Measurements from ENCODE around the gene LAPTM5.

DNA sequence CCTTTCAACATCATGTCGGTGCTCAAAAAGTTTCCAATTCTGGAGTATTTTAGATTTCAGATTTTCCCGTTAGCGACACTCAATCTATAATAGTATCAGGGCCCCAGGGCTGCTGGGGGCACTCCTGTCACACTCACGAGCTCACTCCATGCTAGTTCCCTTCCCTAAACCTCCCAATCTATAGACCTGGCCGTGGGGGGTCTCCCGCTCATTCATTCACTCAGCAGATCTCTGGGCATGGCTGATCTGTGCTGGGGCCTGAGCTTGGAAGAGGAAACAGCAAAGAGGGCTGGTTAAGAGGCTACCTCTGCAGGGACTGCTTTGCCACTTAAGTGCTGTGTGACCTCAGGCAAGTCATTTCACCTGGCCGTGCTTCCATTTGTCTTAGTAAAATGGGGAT lies 46.8 kb upstream of the LAPTM5 start:
- TF ChIP-seq, protein P1, sequence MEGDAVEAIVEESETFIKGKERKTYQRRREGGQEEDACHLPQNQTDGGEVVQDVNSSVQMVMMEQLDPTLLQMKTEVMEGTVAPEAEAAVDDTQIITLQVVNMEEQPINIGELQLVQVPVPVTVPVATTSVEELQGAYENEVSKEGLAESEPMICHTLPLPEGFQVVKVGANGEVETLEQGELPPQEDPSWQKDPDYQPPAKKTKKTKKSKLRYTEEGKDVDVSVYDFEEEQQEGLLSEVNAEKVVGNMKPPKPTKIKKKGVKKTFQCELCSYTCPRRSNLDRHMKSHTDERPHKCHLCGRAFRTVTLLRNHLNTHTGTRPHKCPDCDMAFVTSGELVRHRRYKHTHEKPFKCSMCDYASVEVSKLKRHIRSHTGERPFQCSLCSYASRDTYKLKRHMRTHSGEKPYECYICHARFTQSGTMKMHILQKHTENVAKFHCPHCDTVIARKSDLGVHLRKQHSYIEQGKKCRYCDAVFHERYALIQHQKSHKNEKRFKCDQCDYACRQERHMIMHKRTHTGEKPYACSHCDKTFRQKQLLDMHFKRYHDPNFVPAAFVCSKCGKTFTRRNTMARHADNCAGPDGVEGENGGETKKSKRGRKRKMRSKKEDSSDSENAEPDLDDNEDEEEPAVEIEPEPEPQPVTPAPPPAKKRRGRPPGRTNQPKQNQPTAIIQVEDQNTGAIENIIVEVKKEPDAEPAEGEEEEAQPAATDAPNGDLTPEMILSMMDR (IDR thresholded peaks at IDR 0.05; ENCODE audit: extremely low read depth in 1 of 2, insufficient read depth in 1 of 2, low read depth in 1 of 2, low read length in 2 of 2): no peak
- TF ChIP-seq EZH2 (IDR thresholded peaks at IDR 0.05; ENCODE audit: borderline replicate concordance, low read depth, low read length, severe bottlenecking) (no peak), POLR2A (IDR thresholded peaks at IDR 0.05; ENCODE audit: low read depth, low read length) (no peak), POLR2AphosphoS5 (IDR thresholded peaks at IDR 0.05; ENCODE audit: insufficient read depth, low read depth, low read length) (no peak), JUN (IDR thresholded peaks at IDR 0.05; ENCODE audit: borderline replicate concordance, insufficient read depth, insufficient read length, low read depth) (no peak), FOS (IDR thresholded peaks at IDR 0.05; ENCODE audit: borderline replicate concordance, insufficient read depth, low read length) (no peak), MYC (IDR thresholded peaks at IDR 0.05; ENCODE audit: low read depth, low read length) (no peak)
- TF ChIP-seq, protein P2, sequence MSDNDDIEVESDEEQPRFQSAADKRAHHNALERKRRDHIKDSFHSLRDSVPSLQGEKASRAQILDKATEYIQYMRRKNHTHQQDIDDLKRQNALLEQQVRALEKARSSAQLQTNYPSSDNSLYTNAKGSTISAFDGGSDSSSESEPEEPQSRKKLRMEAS (IDR thresholded peaks at IDR 0.05; ENCODE audit: insufficient read depth, insufficient read length): no peak
